T-helper 1 cell (primary cell): Measurements from ENCODE around the gene FOLH1.
"Not testable (repeated sequence)": the region's sequence is repeated elsewhere in the genome, so short reads cannot be mapped to it uniquely, and the experiment has no call there.

Experiments used
- DNase-seq, 5 donors: peaks; one replicate each; pipeline ENCODE4 v3.0.0-alpha.2; 2012 to 2020

The FOLH1 gene

DNA sequence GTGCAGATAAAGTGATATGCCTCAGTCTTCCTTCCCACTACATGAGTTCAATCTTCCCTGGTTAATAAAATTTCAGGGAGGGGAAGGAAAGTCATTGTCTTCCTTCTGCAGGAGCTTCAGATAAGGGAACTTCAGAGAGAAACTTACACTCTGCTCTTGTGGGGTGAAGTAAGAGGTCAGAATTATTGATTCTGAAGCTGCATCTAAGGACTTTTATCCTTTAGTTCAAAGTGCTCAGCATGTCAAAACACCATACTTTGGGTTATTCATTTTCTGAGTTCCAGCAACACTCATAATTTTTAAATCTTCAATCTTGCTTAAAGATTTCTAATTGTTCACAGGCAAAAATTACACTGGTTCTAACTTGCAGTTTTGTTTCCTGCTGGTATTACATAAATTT lies 33.0 kb downstream of the FOLH1 start:
- DNase-seq: not testable (repeated sequence)

DNA sequence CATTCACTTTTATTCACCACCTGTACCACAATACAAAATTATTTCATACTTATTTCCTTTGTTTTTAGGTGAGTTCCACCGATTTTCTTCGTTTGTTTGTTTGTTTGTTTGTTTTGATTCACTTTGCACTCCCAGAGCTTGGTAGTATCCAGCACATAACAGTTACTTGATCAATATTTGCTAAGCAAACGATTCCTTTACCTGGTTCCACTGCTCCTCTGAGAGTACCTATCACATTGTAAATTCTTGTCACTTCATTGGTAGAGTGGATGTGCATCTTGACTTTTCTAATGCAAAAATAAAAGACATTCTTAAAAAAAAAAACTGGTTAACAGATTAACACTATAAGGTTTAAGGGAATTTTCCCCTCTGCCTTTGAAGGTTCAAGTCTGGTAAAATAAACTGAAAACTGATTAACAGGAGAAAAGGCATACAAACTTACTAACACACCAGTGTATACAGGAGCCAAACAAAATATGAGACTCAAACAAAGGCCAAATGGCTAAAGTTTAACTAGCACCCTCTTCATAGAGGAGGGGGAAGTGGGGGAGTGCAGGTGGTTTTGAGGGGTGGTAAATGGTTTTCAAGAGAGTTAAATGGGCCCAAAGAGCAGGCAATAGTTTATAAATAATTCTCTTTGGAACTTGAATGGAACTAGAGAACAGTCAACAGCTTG lies 33.6 kb downstream of the FOLH1 start:
- not testable (repeated sequence) for DNase-seq

- DNase-seq: not testable (repeated sequence)
These were observed 36.8 kb downstream of the FOLH1 start for GRCh38 chr11:49171613-49172012.

GRCh38 chr11:49169579-49169978 lies 38.8 kb downstream of the FOLH1 start:
- DNase-seq: not testable (repeated sequence)

- not testable (repeated sequence) for DNase-seq
These were observed 39.4 kb downstream of the FOLH1 start for GRCh38 chr11:49168992-49169391.

DNA sequence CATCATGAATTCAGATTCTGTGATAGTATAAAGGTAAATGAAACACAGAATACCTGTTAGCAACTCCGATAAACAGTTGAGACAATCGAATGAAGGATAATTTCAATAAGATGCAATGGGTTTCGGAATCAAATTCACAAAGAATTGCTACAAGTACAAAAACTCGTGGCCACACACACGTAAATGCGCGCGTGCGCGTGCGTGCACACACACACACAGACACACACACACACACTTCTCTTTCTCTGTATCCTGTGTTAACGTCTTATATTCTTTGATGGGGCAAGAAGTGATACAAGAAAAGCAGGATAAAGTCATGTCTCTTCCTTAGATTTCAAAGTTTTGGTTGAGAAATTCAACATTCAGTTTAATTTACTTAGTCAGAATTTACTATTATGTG lies 57.2 kb downstream of the FOLH1 start:
- DNase-seq: no peak

GRCh38 chr11:49102356-49102755 lies 106.0 kb downstream of the FOLH1 start:
- DNase-seq: not testable (repeated sequence)
